Neuronal stem cell (in vitro differentiated cells): ENCODE data around the gene WBP2.

Source experiments
- DNase-seq: peaks from one replicate; pipeline ENCODE4 v3.0.0-alpha.2; 2013; ENCODE audit warnings: low spot score
- H2AFZ ChIP-seq: one replicate; pipeline ENCODE4 v1.6.1; 2013; ENCODE audit warnings: mild to moderate bottlenecking, low read length, inconsistent platforms
- H2AK5ac ChIP-seq: 2 replicates; pipeline ENCODE4 v1.6.1; 2013; ENCODE audit warnings: low read depth, mild to moderate bottlenecking, inconsistent platforms, low read length, moderate library complexity, mixed read lengths
- H2BK120ac ChIP-seq: 2 replicates; pipeline ENCODE4 v1.6.1; 2013; ENCODE audit warnings: low read depth, mild to moderate bottlenecking, inconsistent platforms, low read length, moderate library complexity, mixed read lengths
- H2BK12ac ChIP-seq: one replicate; pipeline ENCODE4 v1.6.1; 2013; ENCODE audit warnings: low read length, inconsistent platforms
- H2BK15ac ChIP-seq: 2 replicates; pipeline ENCODE4 v1.6.1; 2013; ENCODE audit warnings: mild to moderate bottlenecking, low read length, inconsistent platforms, mixed read lengths
- H2BK5ac ChIP-seq: one replicate; pipeline ENCODE4 v1.6.1; 2013; ENCODE audit warnings: inconsistent platforms, mild to moderate bottlenecking, low read length, moderate library complexity
- H3K14ac ChIP-seq: one replicate; pipeline ENCODE4 v1.6.1; 2013; ENCODE audit warnings: low read length, inconsistent platforms
- H3K18ac ChIP-seq: 2 replicates; pipeline ENCODE4 v1.6.1; 2013; ENCODE audit warnings: low read length, inconsistent platforms
- H3K23ac ChIP-seq: 2 replicates; pipeline ENCODE4 v1.6.1; 2013; ENCODE audit warnings: low read depth, mild to moderate bottlenecking, mixed read lengths, low read length, inconsistent platforms; ENCODE audit not compliant: poor library complexity
- H3K27ac ChIP-seq: replicated peaks from 3 replicates; pipeline ENCODE4 v1.5.1; 2013; ENCODE audit warnings: low read length, inconsistent platforms
- H3K27me3 ChIP-seq, 3 experiments: 2 replicates each; pipeline ENCODE4 v1.6.1; 2013; ENCODE audit warnings: low read length in 3 of 3, mild to moderate bottlenecking in 2 of 3, inconsistent platforms in 1 of 3, low read depth in 1 of 3, mixed read lengths in 1 of 3, moderate library complexity in 1 of 3; ENCODE audit not compliant: control insufficient read depth in 3 of 3, insufficient read depth in 3 of 3
- H3K36me3 ChIP-seq, 2 donors: replicated peaks in 1 of 2; 2 replicates each; pipeline ENCODE4 v1.6.1; 2013; ENCODE audit warnings: low read length in 2 of 2; ENCODE audit not compliant: control insufficient read depth in 2 of 2, insufficient read depth in 2 of 2
- H3K4ac ChIP-seq: 2 replicates; pipeline ENCODE4 v1.6.1; 2013; ENCODE audit warnings: inconsistent platforms, mild to moderate bottlenecking, low read length, moderate library complexity
- H3K4me1 ChIP-seq, 2 donors: 1 replicate in 1 of 2; 2 replicates in 1 of 2; pipeline ENCODE4 v1.6.1; 2013; ENCODE audit warnings: low read length in 2 of 2, low read depth in 1 of 2; ENCODE audit not compliant: control insufficient read depth in 2 of 2, insufficient read depth in 1 of 2
- H3K4me2 ChIP-seq: one replicate; pipeline ENCODE4 v1.6.1; 2013; ENCODE audit warnings: mild to moderate bottlenecking, low read length, inconsistent platforms; ENCODE audit not compliant: insufficient read depth, poor library complexity, severe bottlenecking
- H3K4me3 ChIP-seq, 2 donors: 2 replicates each; pipeline ENCODE4 v1.5.1; 2013; ENCODE audit warnings: low read length in 2 of 2, mild to moderate bottlenecking in 2 of 2, inconsistent platforms in 1 of 2, moderate library complexity in 1 of 2
- H3K79me1 ChIP-seq: one replicate; pipeline ENCODE4 v1.6.1; 2013; ENCODE audit warnings: low read depth, mild to moderate bottlenecking, inconsistent platforms, low read length, moderate library complexity
- H3K9ac ChIP-seq: one replicate; pipeline ENCODE4 v1.6.1; 2013; ENCODE audit warnings: mild to moderate bottlenecking, low read depth, low read length, inconsistent platforms; ENCODE audit not compliant: poor library complexity
- H3K9me3 ChIP-seq, 2 donors: replicated peaks in 1 of 2; 2 replicates each; pipeline versions ENCODE3 to v1.6.1; 2013; ENCODE audit warnings: low read length in 2 of 2, mild to moderate bottlenecking in 2 of 2, inconsistent platforms in 1 of 2, low read depth in 1 of 2, mixed read lengths in 1 of 2, moderate library complexity in 1 of 2; ENCODE audit not compliant: control insufficient read depth in 2 of 2, insufficient read depth in 1 of 2
- H4K8ac ChIP-seq: one replicate; pipeline ENCODE4 v1.6.1; 2013; ENCODE audit warnings: low read depth, mild to moderate bottlenecking, inconsistent platforms, low read length, moderate library complexity
- H4K91ac ChIP-seq: one replicate; pipeline ENCODE4 v1.6.1; 2013; ENCODE audit warnings: low read length, low read depth, mild to moderate bottlenecking, inconsistent platforms; ENCODE audit not compliant: poor library complexity
- WGBS, 2 donors: extraction: QIAGEN DNeasy Blood & Tissue Kit; methylation state at CpG; one replicate each; pipeline ENCODE4 v1.1.7; 2013; ENCODE audit warnings: missing lambda C conversion rate in 2 of 2, mixed read lengths in 1 of 2; ENCODE audit not compliant: insufficient read length in 2 of 2, insufficient replicate concordance in 1 of 2; ENCODE audit errors: extremely low coverage in 2 of 2; 5-methylcytosine and 5-hydroxymethylcytosine counted together

WBP2 gene

GRCh38 chr17:75839942-75840798 lies 15.0 kb downstream of the WBP2 start:
- Histone ChIP-seq H3K4me2 (no peak overlapping the region), H2BK120ac (no peak overlapping the region), H4K91ac (no peak overlapping the region), H3K36me3 (no peaks in the 10 kb centered on the region), H3K4me1 (peaks cover 2 to 10% of the 10 kb centered on the region in 2 donors), H3K4me3 (no peak overlapping the region), H3K27me3 (no peaks in the 10 kb centered on the region), H2BK5ac (no peak overlapping the region), H3K4ac (no peak overlapping the region), H3K14ac (no peak overlapping the region), H3K23ac (peak overlapping the region; percentile 34), H2AFZ (no peak overlapping the region), H2AK5ac (peak overlapping the region; percentile 83), H3K18ac (peak overlapping the region; percentile 38), H3K79me1 (peaks cover 2% of the 10 kb centered on the region), H2BK12ac (peak overlapping the region; percentile 58), H3K27ac (no peak overlapping the region), H2BK15ac (peak overlapping the region; percentile 33), H3K9me3 (no peaks in the 10 kb centered on the region), H4K8ac (peak overlapping the region; percentile 48), H3K9ac (peak overlapping the region; percentile 50)
- no CpG with 5 or more reads among the region's 36 CpGs for WGBS, 2 donors
- no peak for DNase-seq

GRCh38 chr17:75838410-75838809 lies 16.7 kb downstream of the WBP2 start:
- H3K4me3 ChIP-seq = no peak overlapping the region
- H4K8ac ChIP-seq = no peak overlapping the region
- peaks cover 2% of the 10 kb centered on the region for H3K79me1 ChIP-seq
- H3K4me1 ChIP-seq = peaks cover 0 to 9% of the 10 kb centered on the region in 2 donors
- no peak overlapping the region for H3K14ac ChIP-seq
- H2BK15ac ChIP-seq = peak overlapping the region; percentile 71
- H4K91ac ChIP-seq = no peak overlapping the region
- H3K27me3 ChIP-seq = no peaks in the 10 kb centered on the region
- H2BK12ac ChIP-seq = no peak overlapping the region
- no peak overlapping the region for H2AK5ac ChIP-seq
- H3K23ac ChIP-seq = no peak overlapping the region
- no peak for DNase-seq
- H2BK5ac ChIP-seq = no peak overlapping the region
- H3K9me3 ChIP-seq = no peaks in the 10 kb centered on the region
- H2AFZ ChIP-seq = no peak overlapping the region
- no peak overlapping the region for H3K4me2 ChIP-seq
- H3K36me3 ChIP-seq = no peaks in the 10 kb centered on the region
- WGBS, 2 donors = no CpG with 5 or more reads among the region's 15 CpGs
- no peak overlapping the region for H3K27ac ChIP-seq
- no peak overlapping the region for H2BK120ac ChIP-seq
- no peak overlapping the region for H3K9ac ChIP-seq
- no peak overlapping the region for H3K4ac ChIP-seq
- H3K18ac ChIP-seq = no peak overlapping the region

- no peak for DNase-seq
- WGBS, 2 donors = no CpG with 5 or more reads among the region's 7 CpGs
- Histone ChIP-seq H3K9ac (no peak overlapping the region), H3K18ac (no peak overlapping the region), H3K14ac (no peak overlapping the region), H3K4me2 (no peak overlapping the region), H3K79me1 (peaks cover 2% of the 10 kb centered on the region), H2AK5ac (no peak overlapping the region), H3K4me3 (no peak overlapping the region), H3K4me1 (peaks cover 4 to 9% of the 10 kb centered on the region in 2 donors), H3K9me3 (no peaks in the 10 kb centered on the region), H2BK12ac (no peak overlapping the region), H3K4ac (no peak overlapping the region), H2BK120ac (no peak overlapping the region), H4K8ac (no peak overlapping the region), H2BK5ac (no peak overlapping the region), H3K36me3 (no peaks in the 10 kb centered on the region), H3K27me3 (no peaks in the 10 kb centered on the region), H2BK15ac (no peak overlapping the region), H4K91ac (no peak overlapping the region), H2AFZ (peak overlapping the region; percentile 29), H3K23ac (no peak overlapping the region), H3K27ac (no peak overlapping the region)
These were observed 17.2 kb downstream of the WBP2 start for GRCh38 chr17:75837899-75838298.

- peak overlapping the region; percentile 30 for H3K9ac ChIP-seq
- H2AFZ ChIP-seq = peak overlapping the region; percentile 89
- H2AK5ac ChIP-seq = peak overlapping the region; percentile 88
- no peak overlapping the region for H2BK12ac ChIP-seq
- no peak overlapping the region for H3K4ac ChIP-seq
- H4K8ac ChIP-seq = no peak overlapping the region
- H3K27ac ChIP-seq = no peak overlapping the region
- peaks cover 2% of the 10 kb centered on the region for H3K79me1 ChIP-seq
- no peaks in the 10 kb centered on the region for H3K36me3 ChIP-seq
- H3K23ac ChIP-seq = peak overlapping the region; percentile 25
- H4K91ac ChIP-seq = no peak overlapping the region
- no CpG with 5 or more reads among the region's 9 CpGs for WGBS, 2 donors
- no peaks in the 10 kb centered on the region for H3K9me3 ChIP-seq
- H3K14ac ChIP-seq = peak overlapping the region; percentile 82
- H2BK15ac ChIP-seq = peak overlapping the region; percentile 83
- no peak for DNase-seq
- no peaks in the 10 kb centered on the region for H3K27me3 ChIP-seq
- peaks cover 9 to 11% of the 10 kb centered on the region in 2 donors for H3K4me1 ChIP-seq
- H3K4me3 ChIP-seq = peak overlapping the region in 1 of 2 donors; percentile 18
- H2BK120ac ChIP-seq = no peak overlapping the region
- H3K18ac ChIP-seq = peak overlapping the region; percentile 71
- no peak overlapping the region for H3K4me2 ChIP-seq
- no peak overlapping the region for H2BK5ac ChIP-seq
These were observed 18.5 kb downstream of the WBP2 start for GRCh38 chr17:75836605-75837004.
